Kidney (tissue), 14 donors: ENCODE data around the gene TRMT6. TPM values are rescaled to one million over a fixed set of nuclear protein-coding genes. Genes with fewer than 3 reads are reported as not detected.

Experiments used
- DNase-seq, 5 donors: peaks; one replicate each; pipeline ENCODE4 v3.0.0-alpha.2; 2013 to 2020
- FAIRE-seq: peaks from 2 replicates; lab custom pipeline; 2012; peaks lifted over from hg19 to GRCh38; lab: Jason Lieb, UNC
- H3K27ac ChIP-seq, 2 donors: one replicate each; pipeline ENCODE4 v1.7.0; 2013; ENCODE audit warnings: low read depth in 2 of 2, low read length in 2 of 2, inconsistent platforms in 1 of 2
- H3K27me3 ChIP-seq: one replicate; pipeline ENCODE4 v1.7.1; 2013; ENCODE audit warnings: low read length, inconsistent platforms; ENCODE audit not compliant: control insufficient read depth, insufficient read depth
- H3K36me3 ChIP-seq, 3 donors: one replicate each; pipeline versions ENCODE4 v1.7.0 to v1.7.1; 2013; ENCODE audit warnings: low read length in 3 of 3, control low read depth in 1 of 3, inconsistent platforms in 1 of 3; ENCODE audit not compliant: insufficient read depth in 3 of 3, control insufficient read depth in 2 of 3
- H3K4me1 ChIP-seq, 3 donors: one replicate each; pipeline versions ENCODE4 v1.7.0 to v1.7.1; 2013; ENCODE audit warnings: low read length in 3 of 3, inconsistent platforms in 1 of 3, low read depth in 1 of 3; ENCODE audit not compliant: control insufficient read depth in 2 of 3, insufficient read depth in 2 of 3
- H3K4me3 ChIP-seq, 3 donors: one replicate each; pipeline versions ENCODE4 v1.7.0 to v1.8.1; 2013; ENCODE audit warnings: low read length in 3 of 3, control low read depth in 1 of 3, inconsistent platforms in 1 of 3
- H3K9ac ChIP-seq, 3 donors: one replicate each; pipeline versions ENCODE4 v1.7.0 to v1.7.1; 2013; ENCODE audit warnings: low read length in 3 of 3, control low read depth in 1 of 3, inconsistent platforms in 1 of 3
- H3K9me3 ChIP-seq, 3 donors: one replicate each; pipeline versions ENCODE4 v1.7.0 to v1.7.1; 2013; ENCODE audit warnings: low read length in 3 of 3, control low read depth in 1 of 3, inconsistent platforms in 1 of 3; ENCODE audit not compliant: control insufficient read depth in 2 of 3, insufficient read depth in 1 of 3
- intact Hi-C: fragments of 100-400 bp; cut with DNase I; formaldehyde crosslinking; loops from one replicate; pipeline ENCODE4 v1.11.1; 2022
- polyA plus RNA-seq: library from polyadenylated mRNA; stranded (reverse); fragments of 350-450 nt; fragmentation: Illumina TruSeq; extraction: RNeasy Lipid Tissue Mini Kit (QIAGEN cat#74804); gene quantifications from one replicate; pipeline ENCODE4 v1.2.3, GENCODE V29; 2014; ENCODE audit warnings: low read depth, low replicate concordance; ENCODE audit not compliant: insufficient read depth
- total RNA-seq: library from RNA; stranded (reverse); fragmentation: NEBNext Ultra II Directional; extraction: Animal tissue kit (Norgen Biotek cat#: 25700); gene quantifications from one replicate; pipeline ENCODE4 v1.2.1, GENCODE V29; 2021
- TF ChIP-seq, protein P1 (sequence below): IDR thresholded peaks from 3 replicates; pipeline ENCODE4 v1.5.1; 2012; ENCODE audit warnings: mild to moderate bottlenecking, moderate library complexity, borderline replicate concordance; ENCODE audit not compliant: insufficient read depth; ENCODE audit errors: extremely low read depth
- donor health status: control.
- donor health status: control.
- donor health status: control.
- donor health status: control.
- donor health status: control.
- donor health status: DM: yes; HTN: yes; CAD: no.
- donor health status: Normal renal cell carcinoma (clear cell type).

Gene TRMT6
- total and polyA plus RNA-seq, 2 donors from 2014 or later, result 9.1 to 12.3 TPM

- Histone ChIP-seq H3K27me3 (no peaks in the 10 kb centered on the region), H3K27ac (no peak overlapping the region), H3K36me3 (no peaks in the 10 kb centered on the region), H3K4me3 (no peak overlapping the region), H3K4me1 (no peaks in the 10 kb centered on the region), H3K9ac (no peak overlapping the region), H3K9me3 (no peaks in the 10 kb centered on the region)
- TF ChIP-seq, protein P1, sequence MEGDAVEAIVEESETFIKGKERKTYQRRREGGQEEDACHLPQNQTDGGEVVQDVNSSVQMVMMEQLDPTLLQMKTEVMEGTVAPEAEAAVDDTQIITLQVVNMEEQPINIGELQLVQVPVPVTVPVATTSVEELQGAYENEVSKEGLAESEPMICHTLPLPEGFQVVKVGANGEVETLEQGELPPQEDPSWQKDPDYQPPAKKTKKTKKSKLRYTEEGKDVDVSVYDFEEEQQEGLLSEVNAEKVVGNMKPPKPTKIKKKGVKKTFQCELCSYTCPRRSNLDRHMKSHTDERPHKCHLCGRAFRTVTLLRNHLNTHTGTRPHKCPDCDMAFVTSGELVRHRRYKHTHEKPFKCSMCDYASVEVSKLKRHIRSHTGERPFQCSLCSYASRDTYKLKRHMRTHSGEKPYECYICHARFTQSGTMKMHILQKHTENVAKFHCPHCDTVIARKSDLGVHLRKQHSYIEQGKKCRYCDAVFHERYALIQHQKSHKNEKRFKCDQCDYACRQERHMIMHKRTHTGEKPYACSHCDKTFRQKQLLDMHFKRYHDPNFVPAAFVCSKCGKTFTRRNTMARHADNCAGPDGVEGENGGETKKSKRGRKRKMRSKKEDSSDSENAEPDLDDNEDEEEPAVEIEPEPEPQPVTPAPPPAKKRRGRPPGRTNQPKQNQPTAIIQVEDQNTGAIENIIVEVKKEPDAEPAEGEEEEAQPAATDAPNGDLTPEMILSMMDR, result no peak
- DNase-seq (no peak), FAIRE-seq (no peak)
- intact Hi-C loops, result no loop called here
Measured at GRCh38 chr20:5919626-5920544, 30.4 kb downstream of the TRMT6 start.

DNA sequence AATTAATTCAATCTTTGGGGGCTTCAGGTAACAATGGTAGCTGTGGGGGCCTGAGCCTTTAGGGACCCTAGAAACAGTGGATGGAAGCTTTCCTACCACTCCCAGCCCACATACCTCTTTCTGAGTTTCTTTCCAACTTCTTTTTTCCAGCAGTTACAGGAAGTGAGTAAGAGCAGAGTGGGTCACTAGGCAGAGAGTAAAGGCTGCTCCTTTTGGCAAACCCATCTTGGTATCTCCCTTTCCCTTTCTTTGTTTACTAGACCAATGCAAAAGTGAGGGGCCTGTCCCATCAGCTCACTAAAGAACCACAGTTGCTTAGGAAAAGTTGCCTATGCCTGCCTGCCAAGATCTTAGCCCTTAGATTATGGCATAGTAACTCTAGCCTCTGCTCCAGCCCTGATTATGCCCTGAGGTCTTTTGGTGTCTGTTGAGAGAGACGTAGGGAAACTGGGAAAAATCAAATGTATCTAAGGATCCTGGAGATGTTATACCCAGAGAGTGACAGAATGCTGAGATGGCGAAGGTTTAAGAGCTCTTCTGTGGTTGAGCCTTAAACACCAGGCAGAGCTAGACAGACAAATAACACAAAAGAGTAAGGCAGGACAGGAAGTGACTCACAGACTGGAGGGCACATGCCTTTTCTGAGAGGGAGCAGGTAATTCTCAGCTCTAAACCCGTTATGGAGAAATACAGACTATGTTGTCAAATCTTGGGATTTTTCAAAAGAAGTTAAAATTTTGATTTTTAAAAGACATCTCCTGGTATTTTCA, 31.3 kb downstream of the TRMT6 start:
- no peak overlapping the region for H3K4me3 ChIP-seq
- intact Hi-C loops, result no loop called here

DNA sequence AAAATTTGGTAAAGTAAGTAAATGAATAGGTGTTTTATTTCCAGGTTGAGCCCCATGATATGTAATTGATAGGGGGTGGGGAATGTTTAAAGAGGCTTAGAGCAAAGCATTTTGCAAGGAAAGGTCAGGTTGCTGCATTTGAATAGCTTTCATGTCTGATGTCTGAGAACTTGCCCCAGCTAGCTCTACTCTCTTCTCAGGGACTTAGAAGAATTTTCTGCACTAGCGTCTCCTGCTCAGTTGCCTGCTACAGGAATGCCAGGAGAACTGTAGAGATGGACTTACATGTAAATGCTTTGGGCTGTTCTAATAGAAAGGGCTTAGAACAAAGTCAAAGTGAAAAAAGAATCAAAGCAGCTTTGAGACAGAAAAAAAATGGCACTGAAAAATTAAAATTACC, 35.5 kb downstream of the TRMT6 start:
- TF ChIP-seq, protein P1, result no peak
- DNase-seq (no peak), FAIRE-seq (no peak)
- no peak overlapping the region for H3K9ac ChIP-seq
- intact Hi-C loops, result no loop called here
- no peaks in the 10 kb centered on the region for H3K27me3 ChIP-seq
- no peaks in the 10 kb centered on the region for H3K36me3 ChIP-seq
- no peaks in the 10 kb centered on the region for H3K4me1 ChIP-seq
- H3K9me3 ChIP-seq, result no peaks in the 10 kb centered on the region
- no peak overlapping the region for H3K4me3 ChIP-seq
- H3K27ac ChIP-seq, result no peak overlapping the region

More for the DNA sequence above, 31.3 kb downstream of the TRMT6 start:
- TF ChIP-seq, protein P1, result no peak
- Histone ChIP-seq H3K9ac (no peak overlapping the region), H3K36me3 (no peaks in the 10 kb centered on the region), H3K27ac (no peak overlapping the region), H3K9me3 (no peaks in the 10 kb centered on the region), H3K27me3 (no peaks in the 10 kb centered on the region), H3K4me1 (no peaks in the 10 kb centered on the region)
- FAIRE-seq, result no peak
- DNase-seq, result no peak
